Hematopoietic multipotent progenitor cell treated with erythropoietin and hydrocortisone succinate and interleukin-3 and kit ligand, for 8 days (in vitro differentiated cells): ENCODE measurements around the gene TOMM5.
A peak's percentile ranks its signal among the peaks of the same experiment; 100 is the strongest.

Experiments used
- DNase-seq: peaks from one replicate; pipeline ENCODE4 v3.0.0-alpha.2; 2015

TOMM5 gene

GRCh38 chr9:37592108-37592951, at the start of gene TOMM5:
TSS of gene TOMM5 (minus strand) at chr9:37592597. CDS start at chr9:37592532, 65 bp downstream.
- DNase-seq, result peak; percentile 93

GRCh38 chr9:37641331-37641730, 48.9 kb upstream of the TOMM5 start:
- no peak for DNase-seq

- no peak for DNase-seq
Measured at GRCh38 chr9:37640246-37640645, 47.8 kb upstream of the TOMM5 start.

DNA sequence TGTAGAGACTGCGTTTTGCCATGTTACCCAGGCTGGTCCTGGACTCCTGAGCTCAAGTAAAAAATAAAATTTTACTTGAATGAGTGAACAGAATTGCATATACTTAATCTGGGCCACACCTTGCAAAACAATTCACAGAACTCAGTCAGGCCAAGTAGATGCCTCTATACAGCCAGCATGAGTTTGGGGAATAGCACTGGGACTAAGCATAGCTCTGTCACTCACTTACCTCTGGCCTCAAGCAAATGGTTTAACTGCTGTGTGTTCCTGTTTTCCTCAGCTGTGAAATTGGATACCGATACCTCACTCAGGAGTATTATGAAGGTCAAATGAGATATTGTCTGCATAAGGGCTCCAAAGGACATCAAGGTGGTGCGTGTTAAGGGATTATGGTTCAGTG, 47.4 kb upstream of the TOMM5 start:
- no peak for DNase-seq

- no peak for DNase-seq
Measured at GRCh38 chr9:37639109-37639762, 46.8 kb upstream of the TOMM5 start.

- DNase-seq, result no peak
Measured at GRCh38 chr9:37636511-37637448, 44.4 kb upstream of the TOMM5 start.

- DNase-seq, result no peak
Measured at GRCh38 chr9:37635808-37636207, 43.4 kb upstream of the TOMM5 start.

GRCh38 chr9:37632479-37632878, 40.1 kb upstream of the TOMM5 start:
- no peak for DNase-seq

DNA sequence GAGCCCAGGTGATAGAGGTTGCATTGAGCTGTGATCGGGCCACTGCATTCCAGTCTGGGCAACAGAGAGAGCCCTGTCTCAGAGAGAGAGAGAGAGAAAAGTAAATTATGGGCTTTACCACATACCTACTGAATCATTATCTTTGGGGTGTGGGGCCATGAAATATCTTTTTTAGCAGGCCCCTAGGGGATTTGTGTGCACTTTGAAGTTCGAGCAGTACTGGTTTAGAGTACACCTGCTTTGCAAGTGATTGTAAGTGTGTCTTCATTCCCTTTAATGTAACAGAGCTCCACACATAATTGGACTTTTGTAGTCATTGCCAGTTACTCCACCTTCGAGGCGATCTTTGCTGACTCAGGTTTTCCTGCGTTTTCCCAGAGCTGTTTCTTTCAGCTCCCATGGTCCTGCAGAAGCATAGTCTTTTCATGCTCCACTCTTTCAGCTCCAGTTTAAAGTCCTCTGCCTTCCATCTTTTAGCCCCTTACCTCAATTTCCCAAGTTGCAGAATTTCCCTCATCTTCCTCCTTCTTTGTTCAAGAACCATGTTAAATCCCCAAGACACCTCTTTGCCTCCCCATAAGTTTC, 34.4 kb upstream of the TOMM5 start:
- DNase-seq, result no peak

DNA sequence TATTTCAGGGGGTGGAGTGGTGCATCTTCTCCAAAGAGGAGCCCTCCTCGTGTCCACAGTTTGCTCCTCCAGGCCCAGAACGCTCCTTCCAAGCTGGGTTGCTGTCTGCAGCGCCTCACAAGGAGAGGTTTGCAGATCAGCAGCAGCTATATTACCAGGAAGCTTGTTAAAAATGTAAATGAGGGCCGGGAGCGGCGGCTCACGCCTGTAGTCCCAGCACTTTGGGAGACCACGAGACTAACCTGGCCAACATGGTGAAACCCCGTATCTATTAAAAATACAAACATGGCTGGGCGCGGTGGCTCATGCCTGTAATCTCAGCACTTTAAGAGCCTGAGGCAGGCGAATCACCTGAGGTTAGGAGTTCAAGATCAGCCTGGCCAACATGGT, 33.4 kb upstream of the TOMM5 start:
- no peak for DNase-seq

DNA sequence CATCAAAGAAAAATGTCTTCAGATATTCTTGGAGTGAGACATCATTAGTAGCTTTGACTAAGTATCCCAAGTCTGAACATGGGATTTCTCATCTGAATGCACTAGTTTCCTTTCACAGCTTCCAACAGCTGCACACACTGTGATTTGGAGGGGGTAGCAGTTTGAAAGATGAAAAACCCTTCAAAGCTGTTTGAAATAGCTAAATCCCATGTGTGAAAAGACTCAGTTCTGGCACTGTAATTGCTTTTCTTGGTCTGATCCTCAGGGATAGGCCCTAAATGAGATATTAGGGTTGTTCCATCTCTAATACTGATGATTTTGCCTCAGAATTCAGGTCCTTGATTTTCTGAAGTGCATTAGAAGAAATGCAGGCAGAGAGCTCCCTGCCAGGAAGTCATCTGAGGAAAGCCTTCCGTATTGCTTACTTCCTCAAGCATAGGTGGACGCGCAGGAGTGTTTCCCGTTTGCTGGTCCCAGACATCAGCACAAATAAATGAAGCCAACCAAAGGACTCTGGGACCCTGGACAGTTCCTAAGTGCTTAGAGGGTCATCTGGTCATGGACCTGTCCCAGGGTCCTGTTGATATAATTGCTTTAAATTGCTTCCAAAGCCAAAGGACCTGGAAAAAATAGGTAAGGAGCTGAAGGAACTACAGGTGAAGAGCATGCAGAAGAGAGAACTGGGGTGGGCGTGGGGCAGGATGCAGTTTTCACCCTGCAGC, 32.8 kb upstream of the TOMM5 start:
- no peak for DNase-seq

- DNase-seq, result no peak
Measured at GRCh38 chr9:37624073-37624472, 31.7 kb upstream of the TOMM5 start.

DNA sequence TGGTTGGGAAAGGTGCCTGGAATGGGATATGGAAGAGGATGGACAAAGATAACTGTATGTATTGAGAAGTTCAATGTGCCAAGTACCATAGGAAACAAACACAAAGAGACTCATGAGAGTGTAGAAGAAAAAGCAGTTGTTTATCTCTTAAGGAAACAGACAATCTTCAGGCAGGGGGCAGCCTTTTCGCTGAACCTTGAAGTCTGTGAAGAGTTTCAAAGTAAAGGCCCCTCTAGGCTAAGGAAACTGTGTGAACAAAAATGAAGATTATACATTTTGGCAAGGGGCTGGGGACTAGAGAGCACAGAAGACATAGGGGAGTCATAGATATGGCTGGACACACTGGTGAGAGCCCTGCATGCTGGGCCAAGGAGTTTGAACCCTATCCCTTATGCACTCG, 30.9 kb upstream of the TOMM5 start:
- DNase-seq, result no peak

DNA sequence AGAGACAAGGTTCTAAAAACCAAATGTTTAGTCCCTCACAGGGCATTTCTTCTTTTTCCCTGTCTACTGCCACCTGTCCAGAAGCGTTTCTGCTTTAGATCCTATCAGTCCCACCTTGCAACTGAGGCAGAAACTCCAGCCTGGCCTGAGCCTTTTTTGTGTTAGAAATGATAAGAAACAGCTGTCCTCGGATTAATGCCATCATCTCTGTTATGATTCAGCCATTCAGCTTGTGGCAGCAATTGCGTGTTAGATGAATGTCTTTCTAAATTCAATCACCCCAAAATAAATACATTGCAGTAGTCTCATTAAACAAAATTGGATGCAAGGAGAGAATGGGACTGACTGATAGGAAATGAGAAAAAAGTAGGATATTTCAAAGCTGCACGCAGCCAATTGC, 30.1 kb upstream of the TOMM5 start:
- no peak for DNase-seq

- DNase-seq, result no peak
Measured at GRCh38 chr9:37621273-37622121, 29.1 kb upstream of the TOMM5 start.

DNA sequence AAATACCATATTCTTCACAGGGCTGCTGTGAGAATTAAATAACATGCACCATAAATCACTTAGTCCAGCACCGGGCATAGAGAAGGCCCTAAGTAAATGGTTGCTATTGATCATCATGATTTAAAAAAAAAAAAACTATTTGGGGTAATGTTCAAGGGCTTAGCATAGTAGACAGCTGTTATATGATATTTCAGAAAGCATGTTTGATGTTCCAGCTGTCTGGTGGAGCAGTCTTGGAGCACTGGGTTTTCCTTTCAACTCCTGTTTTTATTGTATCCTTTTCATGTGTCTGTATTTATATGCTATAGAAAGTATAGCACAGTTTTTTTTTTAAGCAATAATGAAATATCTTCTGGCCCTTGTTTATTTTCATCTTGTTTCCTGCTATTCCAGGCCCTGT, 28.0 kb upstream of the TOMM5 start:
- no peak for DNase-seq

- DNase-seq, result no peak
Measured at GRCh38 chr9:37619806-37620205, 27.4 kb upstream of the TOMM5 start.

DNA sequence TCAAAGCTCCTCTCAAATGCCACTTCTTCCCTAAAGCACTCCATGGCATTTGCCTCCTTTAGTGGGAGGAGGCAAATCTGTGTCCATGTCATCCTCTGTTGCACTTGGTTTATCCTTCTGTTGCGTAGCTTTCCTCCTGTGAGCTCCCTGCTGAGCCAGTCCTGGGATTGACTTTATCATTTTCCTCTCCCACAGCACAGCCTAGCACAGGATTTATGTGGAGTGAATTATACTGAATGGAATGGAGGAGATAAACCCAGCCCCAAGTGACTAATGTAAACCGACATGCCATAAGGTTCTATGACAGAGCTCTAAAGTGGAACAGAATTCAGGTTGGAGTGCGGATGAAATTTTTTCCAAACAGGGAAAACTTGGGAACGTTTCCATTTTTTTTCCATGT, 26.4 kb upstream of the TOMM5 start:
- DNase-seq, result no peak

DNA sequence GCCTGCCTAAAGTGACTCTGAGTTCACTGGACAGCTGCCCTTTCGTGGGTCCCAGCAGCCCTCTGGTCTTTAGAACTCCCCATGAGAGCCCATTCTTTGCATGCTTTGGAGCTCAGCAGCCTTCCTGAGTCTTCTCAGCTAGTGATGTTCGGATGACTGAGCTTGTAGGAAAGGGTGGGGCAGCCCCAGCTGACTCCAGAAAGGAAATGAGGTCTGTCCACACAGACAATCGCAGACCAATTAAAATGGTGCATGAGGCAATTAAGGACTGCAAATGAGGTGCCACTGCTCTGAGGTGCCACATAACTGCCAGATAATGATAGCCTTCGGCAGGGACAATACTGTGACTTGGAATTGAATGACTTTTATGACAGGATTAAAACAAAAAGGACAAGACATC, 25.4 kb upstream of the TOMM5 start:
- no peak for DNase-seq

- no peak for DNase-seq
Measured at GRCh38 chr9:37617161-37617560, 24.8 kb upstream of the TOMM5 start.

DNA sequence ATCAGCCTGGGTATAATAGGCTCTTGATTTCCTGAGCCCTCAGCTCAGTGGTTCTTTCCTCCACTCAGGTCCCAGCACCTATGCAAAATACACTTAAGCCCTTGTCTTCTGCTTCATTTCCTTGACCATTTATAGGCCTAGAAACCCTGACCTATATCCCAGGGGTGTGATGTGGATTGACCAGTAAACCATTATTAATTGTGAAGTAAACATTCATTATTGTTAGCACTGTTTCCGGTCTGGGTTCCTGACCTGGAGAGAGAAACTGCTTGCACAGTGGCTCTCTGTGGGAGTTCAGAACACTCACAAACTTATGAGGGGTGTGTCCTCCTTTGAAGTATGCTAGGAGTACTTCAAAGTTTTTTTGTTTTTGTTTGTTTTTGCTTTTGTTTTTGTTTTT, 19.6 kb upstream of the TOMM5 start:
- no peak for DNase-seq
